Pancreas (tissue), 10 donors: ENCODE measurements around the gene NTHL1. TPM values are rescaled to one million over a fixed set of nuclear protein-coding genes. Genes with fewer than 3 reads are reported as not detected.

Source experiments
- ATAC-seq, 4 donors: fragments of 200-7000 bp; cut with Tn5 transposase; one replicate each; pipeline versions ENCODE4 v1.8.0 to v1.9.1; 2020; ENCODE audit warnings: mild to moderate bottlenecking in 4 of 4, moderate library complexity in 4 of 4
- DNase-seq, 6 donors: peaks; one replicate each; pipeline ENCODE4 v3.0.0-alpha.2; 2020
- FAIRE-seq: peaks from 2 replicates; lab custom pipeline; 2012; peaks lifted over from hg19 to GRCh38; lab: Jason Lieb, UNC
- H3K27ac ChIP-seq, 4 donors: fragments of 200-600 bp; sonication (generic); 1 replicate in 3 of 4; 2 replicates in 1 of 4; pipeline versions ENCODE4 v1.5.0 to v1.8.0; 2020
- H3K27me3 ChIP-seq, 4 donors: fragments of 200-600 bp; one replicate each; pipeline ENCODE4 v1.8.0; 2021
- H3K36me3 ChIP-seq, 3 donors: fragments of 200-600 bp; sonication (generic) in 1 of 3; one replicate each; pipeline versions ENCODE4 v1.5.0 to v1.8.0; 2020 to 2021
- H3K4me1 ChIP-seq, 3 donors: fragments of 200-600 bp; one replicate each; pipeline ENCODE4 v1.8.0; 2021
- H3K4me3 ChIP-seq, 4 donors: fragments of 200-600 bp; sonication (generic) in 2 of 4; one replicate each; pipeline versions ENCODE4 v1.5.0 to v1.8.0; 2020 to 2021
- H3K9me3 ChIP-seq, 4 donors: fragments of 200-600 bp; one replicate each; pipeline ENCODE4 v1.8.0; 2021
- CTCF ChIP-seq, 4 donors: fragments of 200-600 bp; sonication (generic) in 3 of 4; IDR thresholded peaks; one replicate each; pipeline versions ENCODE4 v1.5.0 to v1.8.0; 2021; ENCODE audit warnings: antibody characterized with exemption in 4 of 4
- WGBS, 2 donors: extraction: QIAGEN DNeasy Blood & Tissue Kit; methylation state at CpG; one replicate each; pipeline ENCODE4 v1.1.7; 2013; 5-methylcytosine and 5-hydroxymethylcytosine counted together
- intact Hi-C, 3 donors: fragments of 100-400 bp; cut with DNase I; formaldehyde crosslinking; loops; one replicate each; pipeline versions ENCODE4 v1.11.1 to v1.14.2; 2022
- polyA plus RNA-seq, 2 donors: library from polyadenylated mRNA; stranded (reverse); fragments of 200-250 nt; gene quantifications; one replicate each; pipeline ENCODE4 v1.2.3, GENCODE V29; 2013
- total RNA-seq, 6 donors: library from RNA; stranded (reverse); fragmentation: NEBNext Ultra II Directional in 4 of 6; extraction: Animal tissue kit (Norgen Biotek cat#: 25700) in 4 of 6; gene quantifications; one replicate each; pipeline versions ENCODE4 v1.2.1 to v1.2.4, GENCODE V29; 2021 to 2023
- donor health status: healthy with polysubstance abuse.
- donor health status: DM: no; HTN: no; CAD: no; lungs with moderate emphysema.
- donor health status: DM: no; HTN: no; CAD: no.
- donor health status: control.
- donor health status: control.
- donor health status: Bipolar disorder and iron deficiency.
- donor health status: DM: yes; HTN: yes; CAD: no.
- donor health status: DM: no; HTN: no; CAD: no.
- donor health status: DM: no; HTN: no; CAD: no.
- donor health status: DM: yes; HTN: yes; CAD: no.

The NTHL1 gene
- total and polyA plus RNA-seq, 8 donors: 5.2 to 22.8 (median 8.9) TPM

DNA sequence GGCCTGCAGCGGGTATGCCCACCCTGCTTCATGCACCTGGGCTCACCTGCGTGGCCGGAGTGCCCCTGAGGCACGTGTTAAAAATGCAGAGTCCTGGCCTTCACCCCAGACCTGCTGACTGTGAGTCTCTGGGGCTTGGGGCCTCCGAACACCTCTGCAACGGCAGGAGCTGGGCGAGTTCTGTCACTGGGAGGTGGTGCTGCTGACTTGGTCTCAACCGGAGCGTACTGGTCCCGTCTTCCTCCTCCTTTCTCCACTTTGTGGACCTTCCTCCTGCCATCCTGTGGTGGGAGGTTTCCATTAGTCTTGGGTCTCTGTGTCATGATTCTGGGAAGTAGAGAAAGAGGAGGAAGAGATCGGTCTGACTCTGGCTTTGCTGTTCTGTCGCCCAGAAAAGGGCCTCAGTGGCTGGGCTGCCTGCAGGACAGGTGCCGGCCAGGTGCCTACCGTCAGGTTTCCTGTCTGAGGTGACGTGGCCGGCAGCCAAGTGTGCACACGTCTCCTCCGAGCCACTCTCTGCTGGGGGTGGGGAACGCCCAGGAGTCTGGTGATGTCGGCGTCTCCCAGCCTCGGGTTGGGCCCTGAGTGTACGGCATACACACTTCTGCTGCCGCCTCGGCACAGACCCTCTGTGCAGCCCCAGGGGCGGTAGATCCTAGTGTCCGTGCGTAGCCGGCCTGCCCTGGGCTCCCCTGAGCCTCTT lies 7.1 kb upstream of the NTHL1 start:
- H3K27ac ChIP-seq: peak overlapping the region; percentile 16 to 59 (median 37)
- no peaks in the 10 kb centered on the region for H3K27me3 ChIP-seq
- FAIRE-seq: no peak
- peak; percentile 66 to 94 (median 90) for ATAC-seq
- no peak for TF ChIP-seq CTCF (IDR thresholded peaks at IDR 0.05)
- peak; percentile 59 to 90 (median 76) for DNase-seq
- no peaks in the 10 kb centered on the region for H3K9me3 ChIP-seq
- intact Hi-C loops: no loop called here
- H3K36me3 ChIP-seq: peaks cover 0 to 17% (median 8%) of the 10 kb centered on the region in 3 donors
- no peak overlapping the region for H3K4me3 ChIP-seq
- H3K4me1 ChIP-seq: no peaks in the 10 kb centered on the region
- WGBS, 2 donors: 65 to 66% methylated on average over 29 of the region's 29 CpGs

DNA sequence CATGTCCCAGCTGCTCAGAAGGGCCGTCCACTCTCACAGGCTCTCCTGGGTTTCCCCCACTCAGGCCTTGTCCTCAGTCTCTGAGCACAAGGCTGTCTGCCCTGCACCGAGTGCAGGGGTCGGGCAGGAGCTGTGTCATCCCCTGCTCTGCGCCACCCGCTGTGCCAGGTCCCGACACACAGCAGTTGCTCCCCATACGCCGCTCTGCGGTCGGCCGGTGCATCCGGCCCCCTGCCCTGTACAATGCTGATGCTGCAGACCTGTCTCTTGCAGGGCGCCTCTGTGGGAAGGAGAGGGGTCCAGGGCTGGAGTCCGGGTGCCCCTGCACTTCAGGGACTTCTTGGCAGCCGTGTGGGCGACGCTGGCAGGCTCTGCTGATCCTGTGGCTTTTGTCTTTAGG lies 6.3 kb upstream of the NTHL1 start:
- intact Hi-C loops: no loop called here
- Histone ChIP-seq H3K4me3 (no peak overlapping the region), H3K36me3 (peaks cover 0 to 17% (median 8%) of the 10 kb centered on the region in 3 donors), H3K27me3 (no peaks in the 10 kb centered on the region), H3K4me1 (peaks cover 0 to 5% (median 2%) of the 10 kb centered on the region in 3 donors), H3K27ac (no peak overlapping the region), H3K9me3 (no peaks in the 10 kb centered on the region)
- DNase-seq: peak in 2 of 6 donors; percentile 15 to 63
- no peak for TF ChIP-seq CTCF (IDR thresholded peaks at IDR 0.05)
- FAIRE-seq: no peak
- no peak for ATAC-seq
- 94 to 97% methylated on average over 17 of the region's 17 CpGs for WGBS, 2 donors

- TF ChIP-seq CTCF (IDR thresholded peaks at IDR 0.05): no peak
- peak in 2 of 6 donors; percentile 19 to 64 for DNase-seq
- Histone ChIP-seq H3K9me3 (no peaks in the 10 kb centered on the region), H3K4me3 (no peak overlapping the region), H3K27me3 (no peaks in the 10 kb centered on the region), H3K27ac (no peak overlapping the region), H3K4me1 (peaks cover 0 to 9% (median 8%) of the 10 kb centered on the region in 3 donors), H3K36me3 (peaks cover 0 to 17% (median 8%) of the 10 kb centered on the region in 3 donors)
- intact Hi-C loops: no loop called here
- ATAC-seq: no peak
- WGBS, 2 donors: 95 to 97% methylated on average over 21 of the region's 21 CpGs
- FAIRE-seq: no peak
These were observed 5.6 kb upstream of the NTHL1 start for GRCh38 chr16:2053211-2053610.

DNA sequence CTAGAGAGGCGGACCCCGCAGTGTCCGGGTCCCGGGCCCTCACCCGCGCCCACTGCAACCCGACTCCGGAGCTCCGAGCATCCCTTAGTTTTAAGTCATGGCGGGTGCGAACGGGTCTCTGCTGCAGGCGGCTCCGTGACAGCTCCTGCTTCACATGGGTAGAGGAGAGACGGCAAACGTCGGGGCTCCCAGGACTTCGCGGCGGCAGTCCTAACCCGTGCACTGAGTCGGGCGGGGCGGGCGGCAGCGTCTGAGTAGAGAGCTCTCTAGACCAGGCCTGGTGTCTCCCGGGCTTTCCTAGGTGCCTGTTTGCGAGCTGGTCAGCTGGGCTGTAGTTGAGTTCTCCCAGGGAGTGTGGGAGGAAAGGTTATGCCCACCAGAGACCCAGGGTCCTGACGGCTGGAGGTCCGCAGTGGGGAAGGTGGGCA lies 496 bp upstream of the NTHL1 start:
- no peak for TF ChIP-seq CTCF (IDR thresholded peaks at IDR 0.05)
- FAIRE-seq (no peak), DNase-seq (no peak), ATAC-seq (peak; percentile 8 to 39 (median 22))
- H3K27ac ChIP-seq: peak overlapping the region in 3 of 4 donors; percentile 18 to 53 (median 29)
- peak overlapping the region; percentile 90 to 96 (median 94) for H3K4me3 ChIP-seq
- H3K27me3 ChIP-seq: no peaks in the 10 kb centered on the region
- intact Hi-C loops: no loop called here
- WGBS, 2 donors: 1% methylated on average over 30 of the region's 30 CpGs
- no peaks in the 10 kb centered on the region for H3K9me3 ChIP-seq
- H3K4me1 ChIP-seq: peaks cover 0 to 13% (median 10%) of the 10 kb centered on the region in 3 donors
- peaks cover 0 to 4% (median 0%) of the 10 kb centered on the region in 3 donors for H3K36me3 ChIP-seq

DNA sequence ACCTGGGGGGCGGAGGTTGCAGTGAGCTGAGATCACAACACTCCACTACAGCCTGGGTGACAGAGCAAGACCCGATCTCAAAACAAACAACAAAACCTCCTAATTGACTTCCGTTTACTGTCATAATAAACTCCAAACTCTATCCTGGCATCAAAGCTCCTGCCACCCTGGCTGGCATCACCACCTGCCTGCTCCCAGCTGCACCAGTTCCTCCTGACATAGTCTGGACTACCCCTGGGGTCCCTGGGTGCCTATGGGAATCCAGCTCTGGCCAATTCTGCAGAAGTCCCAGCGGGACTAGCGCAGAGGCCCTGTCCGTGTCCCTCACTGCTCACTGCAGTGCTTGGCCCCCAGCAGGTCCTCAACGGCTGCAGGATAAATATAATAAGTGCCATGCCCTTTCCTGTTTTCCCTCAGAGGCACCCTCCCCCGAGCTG lies 723 bp downstream of the NTHL1 start:
- WGBS, 2 donors: 12 to 15% methylated on average over 8 of the region's 8 CpGs
- no peak for TF ChIP-seq CTCF (IDR thresholded peaks at IDR 0.05)
- no peak for FAIRE-seq

More for the DNA sequence above, 723 bp downstream of the NTHL1 start:
- peaks cover 0 to 13% (median 10%) of the 10 kb centered on the region in 3 donors for H3K4me1 ChIP-seq
- no peaks in the 10 kb centered on the region for H3K9me3 ChIP-seq
- peak overlapping the region; percentile 90 to 96 (median 94) for H3K4me3 ChIP-seq
- intact Hi-C loops: no loop called here
- ATAC-seq (no peak), DNase-seq (no peak)
- H3K27ac ChIP-seq: peak overlapping the region in 3 of 4 donors; percentile 52 to 61 (median 53)
- H3K36me3 ChIP-seq: no peaks in the 10 kb centered on the region
- H3K27me3 ChIP-seq: no peaks in the 10 kb centered on the region
